ENCODE measurements around the gene KLF9. TPM values are rescaled to one million over a fixed set of nuclear protein-coding genes. Genes with fewer than 3 reads are reported as not detected.

KLF9 gene
- total RNA-seq, 3 donors from 2014 or later, result 129 to 223 (median 206) TPM

- peak overlapping the region; percentile 79 to 98 (median 98) for H3K4me3 ChIP-seq
- H3K27ac ChIP-seq, result peak overlapping the region; percentile 98 to 100
- TF ChIP-seq POLR2AphosphoS5 (IDR thresholded peaks at IDR 0.05), result no peak
- no peak for TF ChIP-seq CTCF (IDR thresholded peaks at IDR 0.05)
- no peak for TF ChIP-seq POLR2A (IDR thresholded peaks at IDR 0.05)
Measured at GRCh38 chr9:70410368-70410767, 4.1 kb downstream of the KLF9 start.

GRCh38 chr9:70409800-70410199 is 4.7 kb downstream of the KLF9 start:
- intact Hi-C loops (cut with DNase I; ENCODE audit: low total_unique reads), result loop anchor here (10.0 kb wide), 1 partner anchor 185 kb away; no protein-coding TSS in a partner anchor
- H3K9me3 ChIP-seq, result no peaks in the 10 kb centered on the region
- H3K27ac ChIP-seq, result peak overlapping the region; percentile 98 to 100
- H3K27me3 ChIP-seq, result no peaks in the 10 kb centered on the region
- no peak for DNase-seq (ENCODE audit: low spot score in 2 of 2)
- H3K4me3 ChIP-seq, result peak overlapping the region; percentile 79 to 98 (median 98)
- H3K36me3 ChIP-seq, result no peaks in the 10 kb centered on the region
- TF ChIP-seq POLR2AphosphoS5 (IDR thresholded peaks at IDR 0.05) (peak in 1 of 3 donors; percentile 3), CTCF (IDR thresholded peaks at IDR 0.05) (no peak)
- H3K4me1 ChIP-seq, result peaks cover 0 to 26% of the 10 kb centered on the region in 2 donors

More at GRCh38 chr9:70410368-70410767, 4.1 kb downstream of the KLF9 start:
- DNase-seq (ENCODE audit: low spot score in 2 of 2), result no peak
- Histone ChIP-seq H3K9me3 (no peaks in the 10 kb centered on the region), H3K36me3 (no peaks in the 10 kb centered on the region), H3K4me1 (peaks cover 0 to 26% of the 10 kb centered on the region in 2 donors), H3K27me3 (no peaks in the 10 kb centered on the region)
- intact Hi-C loops (cut with DNase I; ENCODE audit: low total_unique reads), result loop anchor here (10.0 kb wide), 1 partner anchor 184 kb away; no protein-coding TSS in a partner anchor

GRCh38 chr9:70409280-70409679 is 5.2 kb downstream of the KLF9 start:
- Histone ChIP-seq H3K36me3 (no peaks in the 10 kb centered on the region), H3K27ac (peak overlapping the region; percentile 98 to 100), H3K27me3 (no peaks in the 10 kb centered on the region), H3K9me3 (no peaks in the 10 kb centered on the region), H3K4me1 (peaks cover 0 to 26% of the 10 kb centered on the region in 2 donors), H3K4me3 (peak overlapping the region; percentile 79 to 98 (median 98))
- intact Hi-C loops (cut with DNase I; ENCODE audit: low total_unique reads), result no loop called here
- TF ChIP-seq POLR2A (IDR thresholded peaks at IDR 0.05), result no peak
- TF ChIP-seq CTCF (IDR thresholded peaks at IDR 0.05), result no peak
- peak in 1 of 3 donors; percentile 14 for TF ChIP-seq POLR2AphosphoS5 (IDR thresholded peaks at IDR 0.05)
- DNase-seq (ENCODE audit: low spot score in 2 of 2), result no peak

GRCh38 chr9:70408393-70409040 is 5.9 kb downstream of the KLF9 start:
- peak overlapping the region; percentile 5 to 50 (median 25) for H3K4me3 ChIP-seq
- no peak for DNase-seq (ENCODE audit: low spot score in 2 of 2)
- peak overlapping the region; percentile 66 to 77 for H3K27ac ChIP-seq
- TF ChIP-seq CTCF (IDR thresholded peaks at IDR 0.05) (no peak), POLR2AphosphoS5 (IDR thresholded peaks at IDR 0.05) (peak; percentile 21 to 30 (median 22)), POLR2A (IDR thresholded peaks at IDR 0.05) (no peak)
- no peaks in the 10 kb centered on the region for H3K36me3 ChIP-seq
- H3K27me3 ChIP-seq, result no peaks in the 10 kb centered on the region
- no peaks in the 10 kb centered on the region for H3K9me3 ChIP-seq
- peaks cover 0 to 26% of the 10 kb centered on the region in 2 donors for H3K4me1 ChIP-seq
- intact Hi-C loops (cut with DNase I; ENCODE audit: low total_unique reads), result no loop called here

- Histone ChIP-seq H3K36me3 (no peaks in the 10 kb centered on the region), H3K4me1 (peaks cover 0 to 26% of the 10 kb centered on the region in 2 donors), H3K27me3 (no peaks in the 10 kb centered on the region), H3K4me3 (peak overlapping the region; percentile 5 to 50 (median 25)), H3K27ac (peak overlapping the region; percentile 66 to 77), H3K9me3 (no peaks in the 10 kb centered on the region)
- DNase-seq (ENCODE audit: low spot score in 2 of 2), result no peak
- TF ChIP-seq POLR2AphosphoS5 (IDR thresholded peaks at IDR 0.05) (peak in 1 of 3 donors; percentile 7), POLR2A (IDR thresholded peaks at IDR 0.05) (no peak)
- intact Hi-C loops (cut with DNase I; ENCODE audit: low total_unique reads), result no loop called here
Measured at GRCh38 chr9:70407081-70407503, 7.4 kb downstream of the KLF9 start.
